K562 (cell line): ENCODE measurements around the gene GRIN1. TPM values are rescaled to one million over a fixed set of nuclear protein-coding genes. Genes with fewer than 3 reads are reported as not detected.

ENCODE experiments used
- ARID3B ChIP-seq: fragments of 250-450 bp; sonication (Bioruptor Pico); IDR thresholded peaks from 2 replicates; pipeline ENCODE4 v1.4.0; 2020; ENCODE audit warnings: borderline replicate concordance
- BRF2 ChIP-seq: IDR thresholded peaks from 3 replicates; pipeline ENCODE4 v1.6.1; 2011; ENCODE audit warnings: borderline replicate concordance, mild to moderate bottlenecking; ENCODE audit not compliant: insufficient read length, insufficient read depth
- CGGBP1 ChIP-seq: fragments of 250-450 bp; sonication (Bioruptor Pico); IDR thresholded peaks from 2 replicates; pipeline ENCODE4 v1.9.0; 2021; ENCODE audit warnings: mild to moderate bottlenecking
- E4F1 ChIP-seq: fragments of 250-450 bp; sonication (Bioruptor Pico); IDR thresholded peaks from 2 replicates; pipeline ENCODE4 v1.5.0; 2021; ENCODE audit warnings: mild to moderate bottlenecking, borderline replicate concordance
- FOS ChIP-seq: IDR thresholded peaks from 3 replicates; pipeline ENCODE4 v1.6.1; 2011; ENCODE audit not compliant: insufficient read length; ENCODE audit errors: extremely low read depth
- HDAC8 ChIP-seq: fragments of 450-650 bp; IDR thresholded peaks from 2 replicates; pipeline ENCODE4 v1.6.1; 2016; ENCODE audit warnings: mild to moderate bottlenecking, missing genetic modification characterization, moderate library complexity, missing compliant biosample characterization
- HES1 ChIP-seq: fragments of 450-650 bp; IDR thresholded peaks from 2 replicates; pipeline ENCODE4 v1.6.1; 2016; ENCODE audit warnings: low read depth, mild to moderate bottlenecking, moderate library complexity
- HNRNPK ChIP-seq: fragments of 200-400 bp; formaldehyde crosslinking; IDR thresholded peaks from one replicate; pipeline ENCODE4 v1.6.1; 2018; ENCODE audit warnings: mild to moderate bottlenecking, low read depth, low read length; ENCODE audit not compliant: poor library complexity, severe bottlenecking
- ILK ChIP-seq: fragments of 450-650 bp; IDR thresholded peaks from 2 replicates; pipeline ENCODE4 v1.6.1; 2016; ENCODE audit warnings: missing genetic modification characterization, low read depth, mild to moderate bottlenecking, missing compliant biosample characterization, moderate library complexity, borderline replicate concordance
- L3MBTL2 ChIP-seq: fragments of 450-650 bp; IDR thresholded peaks from 2 replicates; pipeline ENCODE4 v1.6.1; 2016; ENCODE audit warnings: mild to moderate bottlenecking, moderate library complexity
- MAX ChIP-seq: sonication (generic); formaldehyde crosslinking; IDR thresholded peaks from 2 replicates; pipeline ENCODE4 v1.9.0; 2022; ENCODE audit warnings: mild to moderate bottlenecking, missing genetic modification reagents
- MXD1 ChIP-seq: fragments of 250-450 bp; sonication (Bioruptor Pico); IDR thresholded peaks from 2 replicates; pipeline ENCODE4 v1.8.0; 2021; ENCODE audit warnings: borderline replicate concordance, mild to moderate bottlenecking, moderate library complexity; ENCODE audit not compliant: poor library complexity, severe bottlenecking
- NFIC ChIP-seq: fragments of 450-650 bp; IDR thresholded peaks from 2 replicates; pipeline ENCODE4 v1.6.1; 2017; ENCODE audit warnings: mild to moderate bottlenecking, inconsistent platforms
- POLR2G ChIP-seq: fragments of 200-400 bp; formaldehyde crosslinking; IDR thresholded peaks from 2 replicates; pipeline ENCODE4 v1.6.1; 2017; ENCODE audit warnings: low read depth, mild to moderate bottlenecking, antibody characterized with exemption, low read length, moderate library complexity
- POU5F1 ChIP-seq: fragments of 150-350 bp; IDR thresholded peaks from 2 replicates; pipeline ENCODE4 v1.6.1; 2014; ENCODE audit warnings: borderline replicate concordance, low read length, low read depth, mild to moderate bottlenecking; ENCODE audit not compliant: partially characterized antibody
- TCF3 ChIP-seq: sonication (generic); formaldehyde crosslinking; IDR thresholded peaks from 2 replicates; pipeline ENCODE4 v1.4.0; 2020; ENCODE audit warnings: mild to moderate bottlenecking, missing genetic modification reagents
- ZNF224 ChIP-seq: sonication (generic); formaldehyde crosslinking; IDR thresholded peaks from 2 replicates; pipeline ENCODE4 v1.8.0; 2022; ENCODE audit warnings: mild to moderate bottlenecking, missing genetic modification reagents
- ZNF384 ChIP-seq: IDR thresholded peaks from 2 replicates; pipeline ENCODE4 v1.6.1; 2012; ENCODE audit warnings: low read depth, low read length, improper control_type of control experiment
- ZNF583 ChIP-seq: fragments of 250-450 bp; sonication (Bioruptor Pico); IDR thresholded peaks from 2 replicates; pipeline ENCODE4 v1.4.0; 2020
- ZNF586 ChIP-seq: fragments of 450-650 bp; formaldehyde crosslinking; conservative IDR thresholded peaks from 2 replicates; pipeline ENCODE4 v1.4.0; 2020; ENCODE audit warnings: mild to moderate bottlenecking, moderate library complexity
- ZSCAN32 ChIP-seq: fragments of 450-650 bp; formaldehyde crosslinking; IDR thresholded peaks from 2 replicates; pipeline ENCODE4 v1.4.0; 2020; ENCODE audit warnings: mild to moderate bottlenecking, moderate library complexity
- polyA plus RNA-seq, 8 experiments: library from polyadenylated mRNA; depleted of rRNA in 4 of 8; stranded (reverse) in 5 of 8; unstranded in 3 of 8; fragments of >200 nt; fragmentation: Nextera tagmentation in 2 of 8; fragmentation: Illumina TruSeq in 1 of 8; extraction: Ambion mirVana in 2 of 8; extraction: Trizol in 1 of 8; gene quantifications; 2 replicates each; pipeline versions ENCODE4 v1.2.1 to v1.2.3, GENCODE V29; 2011 to 2014; ENCODE audit warnings: inconsistent platforms in 1 of 8, missing spikeins in 1 of 8
- total RNA-seq, 7 experiments: library from RNA; depleted of rRNA in 6 of 7; stranded (reverse); fragments of >200 nt in 6 of 7; fragmentation: Illumina TruSeq in 2 of 7; extraction: Trizol in 2 of 7; gene quantifications; 2 replicates each; pipeline versions ENCODE4 v1.2.1 to v1.2.3, GENCODE V29; 2011 to 2021; ENCODE audit warnings: low replicate concordance in 1 of 7

GRIN1 gene
- total and polyA plus RNA-seq, 9 of the 15 experiments (the other 6 are each of a cell fraction or from before 2014, with no cell fraction given), result 0.03 to 0.35 (median 0.16) TPM; not detected in 6

GRCh38 chr9:137128862-137129455 lies 10.0 kb upstream of the GRIN1 start (continued):
- TF ChIP-seq ARID3B (CRISPR knock-in tag) (no peak), MAX (no peak), ZNF583 (CRISPR knock-in tag) (0 out of 2 replicates have a peak, but pooled peaks have one; percentile 50), MXD1 (no peak), HDAC8 (tag) (no peak), ZNF224 (CRISPR knock-in tag) (no peak), CGGBP1 (no peak), FOS (no peak), TCF3 (CRISPR knock-in tag) (no peak), ZSCAN32 (CRISPR knock-in tag) (no peak), BRF2 (no peak), E4F1 (CRISPR knock-in tag) (no peak), ILK (tag) (no peak), ZNF384 (no peak), NFIC (no peak), POLR2G (no peak), POU5F1 (no peak), HES1 (no peak), L3MBTL2 (peak; percentile 35), HNRNPK (no peak), ZNF586 (no peak)
